NCI-H1694 treated with DMSO at 0.1 percent for 48 hours (cell line): ENCODE measurements around the gene ALG3.
"Not testable (repeated sequence)": the region's sequence is repeated elsewhere in the genome, so short reads cannot be mapped to it uniquely, and the experiment has no call there.

Experiments used
- DNase-seq: peaks from one replicate; lab custom pipeline; 2025; lab: John Stamatoyannopoulos, UW

ALG3 gene

DNA sequence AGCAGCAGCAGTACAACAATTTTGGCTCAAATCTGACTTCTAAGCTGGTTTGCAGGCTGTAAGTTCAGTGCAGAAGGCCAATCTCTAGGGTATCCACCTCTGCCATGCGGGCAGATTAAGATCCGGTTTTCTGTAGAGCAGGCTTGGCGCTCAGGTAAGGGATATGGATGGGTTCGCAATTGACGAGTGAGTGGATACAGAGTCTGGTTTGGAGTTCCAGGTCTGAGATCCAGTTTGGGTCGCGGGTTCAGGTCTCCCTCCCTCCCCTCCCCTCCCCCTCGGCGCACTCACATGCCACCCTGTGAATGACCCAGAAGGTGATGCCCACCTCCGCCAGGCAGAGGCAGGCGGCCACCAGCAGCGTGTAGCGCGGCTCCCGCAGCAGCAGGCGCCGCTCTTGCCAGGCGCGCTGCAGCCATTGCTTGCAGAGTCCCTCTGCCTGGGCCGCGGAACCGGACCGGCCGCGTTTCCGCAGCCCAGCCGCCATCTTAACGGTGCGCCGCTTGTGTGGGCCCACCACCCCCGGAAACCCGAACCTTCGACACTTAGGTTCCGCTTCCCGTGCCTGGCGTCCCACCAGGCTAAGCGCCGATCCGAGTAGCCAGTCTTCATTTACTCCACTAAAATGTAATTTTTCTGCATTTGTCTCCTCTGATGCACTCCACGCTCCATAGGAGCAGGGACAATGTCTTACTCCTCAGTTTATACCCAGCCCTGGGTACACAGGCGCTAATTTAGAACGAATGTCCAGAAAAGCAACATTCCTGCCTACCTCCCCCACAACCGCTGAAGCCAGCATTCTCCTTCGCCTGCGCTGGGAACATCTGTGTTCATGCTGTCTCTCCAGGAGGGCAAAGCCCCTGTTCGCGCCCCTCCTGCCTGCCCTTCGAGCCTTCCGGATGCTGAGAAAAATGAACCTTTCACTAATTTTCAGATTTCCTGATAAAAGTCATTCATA lies at the start of gene ALG3:
TSS of gene ALG3 (minus strand) at position 509 of the 958 bp plus-strand sequence. CDS start at position 487, 22 bp downstream.
- DNase-seq = peak; percentile 71

GRCh38 chr3:184296616-184297015 lies 47.9 kb upstream of the ALG3 start:
- no peak for DNase-seq

- no peak for DNase-seq
Measured at GRCh38 chr3:184295771-184296170, 47.0 kb upstream of the ALG3 start.

- DNase-seq = no peak
Measured at GRCh38 chr3:184291738-184292445, 43.1 kb upstream of the ALG3 start.

- no peak for DNase-seq
Measured at GRCh38 chr3:184291044-184291737, 42.4 kb upstream of the ALG3 start.

- DNase-seq = no peak
Measured at GRCh38 chr3:184290331-184290730, 41.6 kb upstream of the ALG3 start.

DNA sequence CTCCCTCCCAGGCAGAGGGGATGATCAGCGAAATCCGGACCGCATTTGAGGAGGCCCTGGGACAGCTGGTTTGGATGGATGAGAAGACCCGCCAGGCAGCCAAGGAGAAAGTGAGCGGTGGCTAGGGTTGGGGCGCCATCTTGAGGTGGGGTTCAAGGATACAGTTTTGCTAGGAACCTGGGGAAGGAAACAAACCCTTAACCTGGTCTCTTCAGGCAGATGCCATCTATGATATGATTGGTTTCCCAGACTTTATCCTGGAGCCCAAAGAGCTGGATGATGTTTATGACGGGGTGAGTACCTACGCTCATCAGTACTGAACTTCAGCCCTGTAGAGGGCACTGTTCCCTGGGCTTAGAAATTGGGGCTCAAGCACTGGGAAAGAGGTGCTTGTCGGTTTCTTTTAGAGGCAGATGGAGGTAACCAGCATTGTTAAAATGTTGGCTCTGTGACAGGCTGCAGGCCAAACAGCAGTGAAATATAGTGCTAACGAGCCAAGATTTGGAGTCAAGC lies 40.7 kb upstream of the ALG3 start:
- DNase-seq = peak; percentile 83

DNA sequence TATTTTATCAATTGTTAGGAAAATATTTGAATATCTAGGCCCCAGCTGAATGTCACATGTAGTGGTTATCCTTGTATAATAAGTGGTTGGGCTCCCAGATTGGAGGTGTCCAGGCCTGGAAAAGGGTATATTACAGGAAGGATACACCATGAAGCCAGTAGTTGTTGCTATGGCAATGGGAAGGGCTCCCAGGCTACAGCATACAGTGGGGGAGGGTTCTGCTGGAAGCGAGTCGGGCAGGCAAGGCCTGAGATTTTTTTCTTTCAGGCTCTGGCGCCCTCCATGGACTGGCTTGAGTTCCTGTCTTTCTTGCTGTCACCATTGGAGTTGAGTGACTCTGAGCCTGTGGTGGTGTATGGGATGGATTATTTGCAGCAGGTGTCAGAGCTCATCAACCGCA lies 35.9 kb upstream of the ALG3 start:
- peak; percentile 83 for DNase-seq

DNA sequence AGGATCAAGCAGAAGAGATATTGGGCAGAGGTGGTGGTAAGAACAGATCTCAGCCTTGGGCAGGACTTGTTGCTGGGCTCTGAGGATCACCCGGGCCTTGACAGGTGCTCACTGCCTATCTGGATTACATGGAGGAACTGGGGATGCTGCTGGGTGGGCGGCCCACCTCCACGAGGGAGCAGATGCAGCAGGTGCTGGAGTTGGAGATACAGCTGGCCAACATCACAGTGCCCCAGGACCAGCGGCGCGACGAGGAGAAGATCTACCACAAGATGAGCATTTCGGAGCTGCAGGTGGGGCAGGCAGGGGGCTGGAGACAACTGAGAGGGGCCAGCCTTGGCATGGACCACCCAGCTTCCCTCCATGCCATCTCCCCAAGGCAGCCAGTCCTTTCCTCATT lies 34.9 kb upstream of the ALG3 start:
- DNase-seq = no peak

- no peak for DNase-seq
Measured at GRCh38 chr3:184282941-184283340, 34.2 kb upstream of the ALG3 start.

DNA sequence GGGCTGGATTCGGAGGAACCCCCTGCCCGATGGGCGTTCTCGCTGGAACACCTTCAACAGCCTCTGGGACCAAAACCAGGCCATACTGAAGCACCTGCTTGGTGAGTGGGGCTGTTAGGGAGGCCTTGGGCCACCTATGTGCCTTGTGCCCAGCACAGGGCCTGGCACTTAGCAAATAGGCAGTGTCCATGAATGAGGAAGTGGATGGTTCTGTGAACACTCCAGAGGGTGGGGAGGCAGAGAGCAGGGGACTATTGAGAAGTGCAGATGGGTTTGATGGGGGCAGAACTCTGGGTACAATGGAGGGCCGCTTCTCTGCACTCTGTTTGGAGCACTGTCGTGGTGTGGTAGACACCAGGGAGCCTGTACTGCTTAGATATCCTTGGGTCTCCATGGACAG lies 28.6 kb upstream of the ALG3 start:
- no peak for DNase-seq

DNA sequence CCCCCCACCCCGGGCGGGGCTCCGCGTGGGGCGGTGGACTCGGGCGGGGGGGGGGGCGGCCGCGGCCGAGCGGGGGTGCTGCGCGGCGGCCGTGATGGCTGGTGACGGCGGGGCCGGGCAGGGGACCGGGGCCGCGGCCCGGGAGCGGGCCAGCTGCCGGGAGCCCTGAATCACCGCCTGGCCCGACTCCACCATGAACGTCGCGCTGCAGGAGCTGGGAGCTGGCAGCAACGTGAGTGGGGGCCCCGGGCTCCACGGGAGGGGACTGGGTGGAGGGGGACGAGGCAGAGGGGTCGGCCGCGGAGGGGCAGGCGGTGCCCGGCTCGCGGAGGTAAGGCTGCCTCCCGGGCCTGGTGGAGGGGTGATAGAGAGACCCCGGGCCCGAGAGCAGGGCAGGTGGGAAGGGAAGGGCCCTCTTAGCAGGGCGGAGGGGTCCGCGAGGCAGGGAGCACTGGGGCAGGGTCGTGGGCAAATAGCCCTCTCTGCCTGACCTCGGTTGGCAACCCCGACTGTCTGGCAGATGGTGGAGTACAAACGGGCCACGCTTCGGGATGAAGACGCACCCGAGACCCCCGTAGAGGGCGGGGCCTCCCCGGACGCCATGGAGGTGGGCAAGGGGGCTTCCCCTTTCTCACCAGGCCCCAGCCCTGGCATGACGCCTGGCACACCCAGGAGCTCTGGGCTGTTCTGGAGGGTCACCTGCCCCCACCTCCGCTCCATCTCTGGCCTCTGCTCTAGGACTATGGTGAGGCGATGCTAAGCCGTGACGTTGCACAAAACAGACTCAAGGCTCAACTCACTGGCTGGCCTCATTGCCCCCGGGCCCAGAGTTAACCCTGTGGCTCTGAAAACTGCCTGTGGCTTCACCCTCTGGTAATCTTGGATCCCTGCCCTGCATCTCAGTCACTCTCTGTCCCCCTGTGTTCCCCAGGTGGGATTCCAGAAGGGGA lies 27.5 kb upstream of the ALG3 start, which contains the start of gene ECE2:
TSS of gene ECE2 (plus strand) at position 62 of the 950 bp plus-strand sequence. CDS start at position 194, 132 bp downstream.
- DNase-seq = no peak

DNA sequence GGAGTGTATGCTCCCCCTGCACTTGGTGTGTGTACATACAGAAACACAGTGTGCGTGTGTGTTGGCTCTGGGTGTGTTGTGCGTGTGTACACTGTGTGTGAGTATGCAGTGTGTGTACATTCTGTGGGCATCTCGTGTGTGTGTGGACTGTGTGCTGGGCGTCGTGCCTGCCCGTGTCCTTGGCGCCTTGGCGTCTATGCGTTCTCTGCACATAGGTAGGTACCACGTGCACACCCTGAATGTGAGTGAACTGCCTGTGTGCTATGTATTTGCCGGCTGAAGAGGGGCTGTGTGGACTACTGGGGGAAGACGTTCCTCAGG lies 26.6 kb upstream of the ALG3 start:
- no peak for DNase-seq

GRCh38 chr3:184272269-184272668 lies 23.5 kb upstream of the ALG3 start:
- DNase-seq = no peak

- DNase-seq = not testable (repeated sequence)
Measured at GRCh38 chr3:184267249-184267648, 18.5 kb upstream of the ALG3 start.

DNA sequence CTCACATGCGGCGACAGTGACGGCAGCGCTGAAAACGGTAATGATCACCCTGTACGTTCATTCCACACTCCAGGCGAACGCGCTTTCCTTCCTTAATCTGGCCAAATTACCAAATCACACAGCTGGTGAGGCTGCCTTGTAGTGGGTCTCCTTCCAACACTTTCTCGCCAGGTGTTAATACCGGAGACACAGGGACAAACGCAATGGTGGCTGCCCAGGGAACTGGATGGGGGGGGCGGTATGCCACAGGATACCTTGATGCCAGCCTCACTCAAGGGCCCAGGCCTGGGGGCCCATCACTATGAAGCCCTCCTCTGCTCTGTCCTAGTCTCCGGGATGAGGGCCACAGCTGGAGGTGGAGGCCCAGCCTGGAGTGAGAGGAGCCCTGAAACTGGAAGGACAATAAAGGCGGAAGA lies 14.0 kb upstream of the ALG3 start:
- DNase-seq = peak; percentile 4

- DNase-seq = peak; percentile 64
Measured at GRCh38 chr3:184261854-184262763, 13.3 kb upstream of the ALG3 start.

GRCh38 chr3:184261270-184261853 lies 12.6 kb upstream of the ALG3 start, which contains the start of gene CAMK2N2:
Gene CAMK2N2, minus strand, starts transcription at chr3:184261553. Its CDS starts 268 bp downstream, at chr3:184261285.
- peak; percentile 92 for DNase-seq

GRCh38 chr3:184260724-184261269 lies 12.0 kb upstream of the ALG3 start:
- no peak for DNase-seq
